ENCODE data around the gene TNFRSF4.
"Not testable (repeated sequence)": the region's sequence is repeated elsewhere in the genome, so short reads cannot be mapped to it uniquely, and the experiment has no call there.

Gene TNFRSF4

GRCh38 chr1:1196431-1197187, 17.3 kb downstream of the TNFRSF4 start:
- TF ChIP-seq SPI1 (IDR thresholded peaks at IDR 0.05; ENCODE audit: borderline replicate concordance, low read depth) (no peak), POLR2AphosphoS5 (IDR thresholded peaks at IDR 0.05; ENCODE audit: low read depth) (no peak), GABPA (IDR thresholded peaks at IDR 0.05; ENCODE audit: low read depth) (no peak)
- Histone ChIP-seq H3K27ac (replicated peaks) (no peak overlapping the region), H3K27me3 (ENCODE audit: insufficient read depth, poor library complexity, severe bottlenecking) (peaks cover 18% of the 10 kb centered on the region), H3K4me3 (replicated peaks; ENCODE audit: insufficient read depth, low read length) (no peak overlapping the region)
- DNase-seq (ENCODE audit: low read depth in 1 of 2, low spot score in 1 of 2) = no peak

- H3K27me3 ChIP-seq (ENCODE audit: insufficient read depth, poor library complexity, severe bottlenecking) = peaks cover 15% of the 10 kb centered on the region
- not testable (repeated sequence) for H3K4me3 ChIP-seq (replicated peaks; ENCODE audit: insufficient read depth, low read length); DNase-seq (ENCODE audit: low read depth in 1 of 2, low spot score in 1 of 2); H3K27ac ChIP-seq (replicated peaks)
These were observed 18.2 kb downstream of the TNFRSF4 start for GRCh38 chr1:1195726-1196125.

GRCh38 chr1:1194723-1195122, 19.2 kb downstream of the TNFRSF4 start:
- Histone ChIP-seq H3K4me3 (replicated peaks; ENCODE audit: insufficient read depth, low read length) (no peak overlapping the region), H3K27ac (replicated peaks) (no peak overlapping the region), H3K27me3 (ENCODE audit: insufficient read depth, poor library complexity, severe bottlenecking) (peaks cover 6% of the 10 kb centered on the region)
- no peak for DNase-seq (ENCODE audit: low read depth in 1 of 2, low spot score in 1 of 2)
- TF ChIP-seq GABPA (IDR thresholded peaks at IDR 0.05; ENCODE audit: low read depth) (no peak), REST (IDR thresholded peaks at IDR 0.05; ENCODE audit: insufficient replicate concordance, low read depth) (no peak), SPI1 (IDR thresholded peaks at IDR 0.05; ENCODE audit: borderline replicate concordance, low read depth) (no peak), POLR2AphosphoS5 (IDR thresholded peaks at IDR 0.05; ENCODE audit: low read depth) (no peak), CTCF (IDR thresholded peaks at IDR 0.05; ENCODE audit: insufficient read depth, low read length) (no peak)

- Histone ChIP-seq H3K27me3 (ENCODE audit: insufficient read depth, poor library complexity, severe bottlenecking) (no peaks in the 10 kb centered on the region), H3K27ac (replicated peaks) (no peak overlapping the region), H3K4me3 (replicated peaks; ENCODE audit: insufficient read depth, low read length) (no peak overlapping the region)
- no peak for DNase-seq (ENCODE audit: low read depth in 1 of 2, low spot score in 1 of 2)
- no peak for TF ChIP-seq CTCF (IDR thresholded peaks at IDR 0.05; ENCODE audit: insufficient read depth, low read length)
- TF ChIP-seq GABPA (IDR thresholded peaks at IDR 0.05; ENCODE audit: low read depth) = no peak
These were observed 22.2 kb downstream of the TNFRSF4 start for GRCh38 chr1:1191734-1192133.

GRCh38 chr1:1189111-1189510, 24.8 kb downstream of the TNFRSF4 start:
- Histone ChIP-seq H3K27ac (replicated peaks) (no peak overlapping the region), H3K4me3 (replicated peaks; ENCODE audit: insufficient read depth, low read length) (no peak overlapping the region), H3K27me3 (ENCODE audit: insufficient read depth, poor library complexity, severe bottlenecking) (no peaks in the 10 kb centered on the region)
- TF ChIP-seq SPI1 (IDR thresholded peaks at IDR 0.05; ENCODE audit: borderline replicate concordance, low read depth) (peak; percentile 29; the same call in 1 of the 2 replicates), POLR2AphosphoS5 (IDR thresholded peaks at IDR 0.05; ENCODE audit: low read depth) (no peak), GABPA (IDR thresholded peaks at IDR 0.05; ENCODE audit: low read depth) (no peak)
- DNase-seq (ENCODE audit: low read depth in 1 of 2, low spot score in 1 of 2) = peak in 1 of 2 experiments; percentile 61

GRCh38 chr1:1187938-1188337, 26.0 kb downstream of the TNFRSF4 start:
- no peak for DNase-seq (ENCODE audit: low read depth in 1 of 2, low spot score in 1 of 2)
- no peak overlapping the region for H3K4me3 ChIP-seq (replicated peaks; ENCODE audit: insufficient read depth, low read length)
- H3K27ac ChIP-seq (replicated peaks) = no peak overlapping the region
- TF ChIP-seq CTCF (IDR thresholded peaks at IDR 0.05; ENCODE audit: insufficient read depth, low read length) = no peak
- no peak for TF ChIP-seq REST (IDR thresholded peaks at IDR 0.05; ENCODE audit: insufficient replicate concordance, low read depth)
- no peak for TF ChIP-seq GABPA (IDR thresholded peaks at IDR 0.05; ENCODE audit: low read depth)
- no peak for TF ChIP-seq POLR2AphosphoS5 (IDR thresholded peaks at IDR 0.05; ENCODE audit: low read depth)
- no peak for TF ChIP-seq SPI1 (IDR thresholded peaks at IDR 0.05; ENCODE audit: borderline replicate concordance, low read depth)
- no peaks in the 10 kb centered on the region for H3K27me3 ChIP-seq (ENCODE audit: insufficient read depth, poor library complexity, severe bottlenecking)

Data from HL-60 (cell line).